ENCODE data around the gene DGKZ. TPM values are rescaled to one million over a fixed set of nuclear protein-coding genes. Genes with fewer than 3 reads are reported as not detected.
A peak's percentile ranks its signal among the peaks of the same experiment; 100 is the strongest.

The DGKZ gene
- total and polyA plus RNA-seq, 10 of the 15 experiments (the other 5 are each of a cell fraction or from before 2014, with no cell fraction given) = 0.50 to 78.4 (median 39.5) TPM

GRCh38 chr11:46389450-46390330 is 42.4 kb downstream of the DGKZ start (continued):
- TF ChIP-seq CTCF (IDR thresholded peaks at IDR 0.05 in 2 of 3, conservative IDR thresholded peaks at IDR 0.05 in 1 of 3; ENCODE audit: control insufficient read depth in 2 of 3, extremely low read depth in 1 of 3, insufficient read depth in 1 of 3, low read depth in 3 of 3, low read length in 3 of 3) (peak; percentile 79 to 90 (median 88); a peak in 5 of 6 replicates), KDM1A (IDR thresholded peaks at IDR 0.05; ENCODE audit: borderline replicate concordance) (no peak), RAD21 (IDR thresholded peaks at IDR 0.05; ENCODE audit: insufficient read depth, low read depth, low read length) (peak; percentile 63), SMAD1 (IDR thresholded peaks at IDR 0.05; ENCODE audit: low read depth, partially characterized antibody) (no peak), BMI1 (IDR thresholded peaks at IDR 0.05; ENCODE audit: borderline replicate concordance) (no peak), RCOR1 (conservative IDR thresholded peaks at IDR 0.05; ENCODE audit: low read depth, low read length) (no peak), ZNF687 (IDR thresholded peaks at IDR 0.05) (no peak)

Data from GM12878 (cell line).